ENCODE results near the gene GDA.

The GDA gene

DNA sequence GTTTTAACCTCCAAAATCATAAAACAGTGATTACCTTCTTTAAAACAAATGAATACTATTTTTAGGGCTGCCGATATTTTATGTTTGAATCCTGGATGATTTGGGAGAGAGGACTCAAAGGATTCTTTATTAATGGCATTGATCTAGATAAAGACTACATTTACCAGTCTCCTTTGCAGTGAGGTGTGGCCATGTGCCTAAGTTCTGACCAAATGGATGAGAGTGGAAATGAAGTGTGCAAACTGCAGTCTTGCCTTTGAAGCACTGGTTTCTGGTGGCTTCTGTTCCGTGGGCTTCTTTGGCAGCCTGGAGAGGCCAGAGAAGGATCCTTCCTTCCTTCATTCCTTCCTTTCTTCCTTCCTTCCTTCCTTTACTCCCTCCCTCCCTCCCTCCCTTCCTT is 24.3 kb upstream of the GDA start:
- H3K9me2 ChIP-seq (replicated peaks; ENCODE audit: control insufficient read depth, low read length): no peaks in the 10 kb centered on the region
- H3K27me3 ChIP-seq (ENCODE audit: control insufficient read depth, low read length): no peaks in the 10 kb centered on the region
- H3K79me2 ChIP-seq (ENCODE audit: control insufficient read depth, low read length): no peaks in the 10 kb centered on the region
- H3K4me2 ChIP-seq (ENCODE audit: low read length): no peak overlapping the region
- H3K36me3 ChIP-seq (ENCODE audit: control insufficient read depth, low read length): no peaks in the 10 kb centered on the region
- TF ChIP-seq EZH2phosphoT487 (IDR thresholded peaks at IDR 0.05; ENCODE audit: borderline replicate concordance, low read length): no peak
- TF ChIP-seq, protein P1, sequence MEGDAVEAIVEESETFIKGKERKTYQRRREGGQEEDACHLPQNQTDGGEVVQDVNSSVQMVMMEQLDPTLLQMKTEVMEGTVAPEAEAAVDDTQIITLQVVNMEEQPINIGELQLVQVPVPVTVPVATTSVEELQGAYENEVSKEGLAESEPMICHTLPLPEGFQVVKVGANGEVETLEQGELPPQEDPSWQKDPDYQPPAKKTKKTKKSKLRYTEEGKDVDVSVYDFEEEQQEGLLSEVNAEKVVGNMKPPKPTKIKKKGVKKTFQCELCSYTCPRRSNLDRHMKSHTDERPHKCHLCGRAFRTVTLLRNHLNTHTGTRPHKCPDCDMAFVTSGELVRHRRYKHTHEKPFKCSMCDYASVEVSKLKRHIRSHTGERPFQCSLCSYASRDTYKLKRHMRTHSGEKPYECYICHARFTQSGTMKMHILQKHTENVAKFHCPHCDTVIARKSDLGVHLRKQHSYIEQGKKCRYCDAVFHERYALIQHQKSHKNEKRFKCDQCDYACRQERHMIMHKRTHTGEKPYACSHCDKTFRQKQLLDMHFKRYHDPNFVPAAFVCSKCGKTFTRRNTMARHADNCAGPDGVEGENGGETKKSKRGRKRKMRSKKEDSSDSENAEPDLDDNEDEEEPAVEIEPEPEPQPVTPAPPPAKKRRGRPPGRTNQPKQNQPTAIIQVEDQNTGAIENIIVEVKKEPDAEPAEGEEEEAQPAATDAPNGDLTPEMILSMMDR (IDR thresholded peaks at IDR 0.05; ENCODE audit: low read depth, low read length, poor library complexity, severe bottlenecking): no peak
- H3K4me1 ChIP-seq (ENCODE audit: control insufficient read depth, low read length): no peaks in the 10 kb centered on the region
- no peak overlapping the region for H3K4me3 ChIP-seq (ENCODE audit: low read length)
- no peak overlapping the region for H3K27ac ChIP-seq (ENCODE audit: low read depth, low read length)
- H3F3A ChIP-seq (ENCODE audit: control insufficient read depth, insufficient read depth): no peaks in the 10 kb centered on the region
- no peaks in the 10 kb centered on the region for H3K9me3 ChIP-seq (ENCODE audit: control insufficient read depth, insufficient read depth, low read length)
- H4K20me1 ChIP-seq (ENCODE audit: control insufficient read depth, insufficient read depth, low read depth, low read length): no peaks in the 10 kb centered on the region

DNA sequence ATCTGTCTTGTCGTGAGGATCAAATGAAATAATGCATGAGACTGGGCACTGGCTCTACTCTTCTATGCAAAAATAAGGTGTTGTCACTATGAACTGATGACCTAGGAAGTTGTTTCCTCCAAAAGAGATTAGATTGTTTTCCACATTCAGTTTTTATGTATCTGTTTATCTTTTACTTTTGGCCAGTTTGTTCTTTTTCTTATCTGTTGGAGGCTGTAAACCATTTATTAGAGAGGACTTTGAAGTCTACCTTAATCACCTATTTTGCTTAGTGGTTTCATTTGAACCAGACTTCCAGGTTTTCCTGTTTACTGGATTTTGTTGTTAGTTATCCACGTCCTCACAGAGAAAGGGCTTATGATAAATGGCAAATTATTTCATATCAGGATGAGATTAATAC is 21.5 kb upstream of the GDA start:
- H4K20me1 ChIP-seq (ENCODE audit: control insufficient read depth, insufficient read depth, low read depth, low read length): no peaks in the 10 kb centered on the region
- no peak overlapping the region for H3K4me2 ChIP-seq (ENCODE audit: low read length)
- TF ChIP-seq, protein P1 (IDR thresholded peaks at IDR 0.05; ENCODE audit: low read depth, low read length, poor library complexity, severe bottlenecking): no peak
- TF ChIP-seq EZH2phosphoT487 (IDR thresholded peaks at IDR 0.05; ENCODE audit: borderline replicate concordance, low read length): no peak
- H3K4me1 ChIP-seq (ENCODE audit: control insufficient read depth, low read length): no peaks in the 10 kb centered on the region
- H3K79me2 ChIP-seq (ENCODE audit: control insufficient read depth, low read length): no peaks in the 10 kb centered on the region
- no peaks in the 10 kb centered on the region for H3F3A ChIP-seq (ENCODE audit: control insufficient read depth, insufficient read depth)
- H3K27ac ChIP-seq (ENCODE audit: low read depth, low read length): no peak overlapping the region
- H3K4me3 ChIP-seq (ENCODE audit: low read length): no peak overlapping the region
- no peaks in the 10 kb centered on the region for H3K9me2 ChIP-seq (replicated peaks; ENCODE audit: control insufficient read depth, low read length)
- no peaks in the 10 kb centered on the region for H3K9me3 ChIP-seq (ENCODE audit: control insufficient read depth, insufficient read depth, low read length)
- no peaks in the 10 kb centered on the region for H3K27me3 ChIP-seq (ENCODE audit: control insufficient read depth, low read length)
- no peaks in the 10 kb centered on the region for H3K36me3 ChIP-seq (ENCODE audit: control insufficient read depth, low read length)

DNA sequence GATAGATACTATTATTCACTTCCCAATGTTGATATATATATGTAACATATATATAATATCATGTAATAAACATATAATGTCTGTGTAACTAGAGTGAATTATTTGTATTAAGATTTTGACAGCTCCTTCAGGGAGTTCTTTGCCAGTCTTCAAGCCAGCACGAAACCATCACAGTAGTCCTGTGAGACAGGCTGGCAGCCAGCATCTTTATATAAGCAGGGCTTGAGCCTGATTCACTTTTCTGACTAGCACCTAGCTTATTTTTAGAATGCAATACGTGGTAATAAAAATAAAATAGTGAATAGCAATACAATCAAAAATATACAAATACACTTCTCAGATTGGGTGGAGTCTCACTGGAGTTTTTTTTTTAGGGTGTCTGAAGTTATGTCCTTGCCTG is 20.7 kb upstream of the GDA start:
- Histone ChIP-seq H3K79me2 (ENCODE audit: control insufficient read depth, low read length) (no peaks in the 10 kb centered on the region), H3K4me3 (ENCODE audit: low read length) (no peak overlapping the region), H3K9me3 (ENCODE audit: control insufficient read depth, insufficient read depth, low read length) (no peaks in the 10 kb centered on the region), H3K9me2 (replicated peaks; ENCODE audit: control insufficient read depth, low read length) (no peaks in the 10 kb centered on the region), H3K36me3 (ENCODE audit: control insufficient read depth, low read length) (no peaks in the 10 kb centered on the region), H3K27ac (ENCODE audit: low read depth, low read length) (no peak overlapping the region), H3K4me2 (ENCODE audit: low read length) (no peak overlapping the region), H4K20me1 (ENCODE audit: control insufficient read depth, insufficient read depth, low read depth, low read length) (no peaks in the 10 kb centered on the region), H3F3A (ENCODE audit: control insufficient read depth, insufficient read depth) (no peaks in the 10 kb centered on the region), H3K27me3 (ENCODE audit: control insufficient read depth, low read length) (no peaks in the 10 kb centered on the region), H3K4me1 (ENCODE audit: control insufficient read depth, low read length) (no peaks in the 10 kb centered on the region)
- TF ChIP-seq EZH2phosphoT487 (IDR thresholded peaks at IDR 0.05; ENCODE audit: borderline replicate concordance, low read length): no peak
- TF ChIP-seq, protein P1 (IDR thresholded peaks at IDR 0.05; ENCODE audit: low read depth, low read length, poor library complexity, severe bottlenecking): no peak

Measured in DOHH2 (cell line).